Karpas-422 (cell line): ENCODE data around the gene SMYD1. TPM values are rescaled to one million over a fixed set of nuclear protein-coding genes. Genes with fewer than 3 reads are reported as not detected.

ENCODE experiments used
- DNase-seq: peaks from one replicate; pipeline ENCODE4 v3.0.0-alpha.2; 2015
- H2AFZ ChIP-seq: fragments of 200-600 bp; sonication (generic); 2 replicates; pipeline ENCODE4 v1.6.1; 2014; ENCODE audit warnings: antibody characterized with exemption, low read length, mixed read lengths
- H3K27ac ChIP-seq: fragments of 200-600 bp; sonication (generic); 2 replicates; pipeline ENCODE4 v1.5.1; 2014; ENCODE audit warnings: mild to moderate bottlenecking, low read length, moderate library complexity
- H3K27me3 ChIP-seq: fragments of 200-600 bp; sonication (generic); 2 replicates; pipeline ENCODE4 v1.6.1; 2014; ENCODE audit warnings: low read length, mixed read lengths
- H3K36me3 ChIP-seq: fragments of 200-600 bp; sonication (generic); 2 replicates; pipeline ENCODE4 v1.6.1; 2014; ENCODE audit warnings: low read length, mixed read lengths; ENCODE audit not compliant: insufficient read depth
- H3K4me1 ChIP-seq: fragments of 200-600 bp; sonication (generic); 2 replicates; pipeline ENCODE4 v1.6.1; 2014; ENCODE audit warnings: mild to moderate bottlenecking, low read length, mixed read lengths
- H3K4me2 ChIP-seq: fragments of 200-600 bp; sonication (generic); 2 replicates; pipeline ENCODE4 v1.6.1; 2014; ENCODE audit warnings: low read length, low read depth, mild to moderate bottlenecking; ENCODE audit not compliant: poor library complexity, severe bottlenecking
- H3K4me3 ChIP-seq: fragments of 200-600 bp; sonication (generic); 2 replicates; pipeline ENCODE4 v1.5.1; 2014; ENCODE audit warnings: mild to moderate bottlenecking, antibody characterized with exemption, low read length, mixed read lengths
- H3K79me2 ChIP-seq: fragments of 200-600 bp; sonication (generic); 2 replicates; pipeline ENCODE4 v1.6.1; 2014; ENCODE audit warnings: mild to moderate bottlenecking, low read length, mixed read lengths
- H3K9ac ChIP-seq: fragments of 200-600 bp; sonication (generic); 2 replicates; pipeline ENCODE4 v1.6.0; 2014; ENCODE audit warnings: low read length
- H3K9me2 ChIP-seq: fragments of 200-600 bp; sonication (generic), shearing (Covaris generic); replicated peaks from 2 replicates; pipeline ENCODE4 v1.6.0; 2014; ENCODE audit warnings: mild to moderate bottlenecking, low read length, moderate library complexity; ENCODE audit not compliant: insufficient read depth
- H3K9me3 ChIP-seq: fragments of 300-700, 200-600 bp; sonication (generic); 2 replicates; pipeline ENCODE4 v1.6.1; 2014; ENCODE audit warnings: low read length, mixed read lengths
- H4K20me1 ChIP-seq: fragments of 200-600 bp; sonication (generic); 2 replicates; pipeline ENCODE4 v1.6.1; 2014; ENCODE audit warnings: mild to moderate bottlenecking, antibody characterized with exemption, low read length, low read depth; ENCODE audit not compliant: insufficient read depth
- total RNA-seq: library from RNA; depleted of rRNA; stranded (reverse); fragments of >200 nt; shearing (Covaris generic); gene quantifications from 2 replicates; pipeline ENCODE4 v1.2.3, GENCODE V29; 2014; ENCODE audit warnings: low replicate concordance

The SMYD1 gene
- total RNA-seq, 1 experiment from 2014 or later: not detected

GRCh38 chr2:88127888-88128653 lies 60.4 kb downstream of the SMYD1 start, which contains the start of gene FABP1:
TSS of gene FABP1 (minus strand) at chr2:88128062. CDS start at chr2:88128017, 45 bp downstream.
- Histone ChIP-seq H3K4me3 (no peak within 1 kb of the TSS), H3K9me2 (no peaks in the 10 kb centered on the region), H3K27ac (no peak within 1 kb of the TSS), H3K36me3 (no peaks in the 10 kb centered on the region), H3K9ac (no peak within 1 kb of the TSS), H3K9me3 (no peaks in the 10 kb centered on the region), H3K79me2 (no peaks in the 10 kb centered on the region), H3K4me2 (no peak within 1 kb of the TSS), H3K4me1 (no peaks in the 10 kb centered on the region), H4K20me1 (no peaks in the 10 kb centered on the region), H2AFZ (no peak within 1 kb of the TSS), H3K27me3 (no peaks in the 10 kb centered on the region)
- no peak for DNase-seq

- H3K27ac ChIP-seq: no peak overlapping the region
- H3K27me3 ChIP-seq: no peaks in the 10 kb centered on the region
- no peaks in the 10 kb centered on the region for H3K9me2 ChIP-seq
- H3K79me2 ChIP-seq: no peaks in the 10 kb centered on the region
- no peak overlapping the region for H3K4me2 ChIP-seq
- H3K9ac ChIP-seq: no peak overlapping the region
- no peaks in the 10 kb centered on the region for H4K20me1 ChIP-seq
- no peak for DNase-seq
- H3K4me3 ChIP-seq: no peak overlapping the region
- no peaks in the 10 kb centered on the region for H3K9me3 ChIP-seq
- no peaks in the 10 kb centered on the region for H3K36me3 ChIP-seq
- no peak overlapping the region for H2AFZ ChIP-seq
- no peaks in the 10 kb centered on the region for H3K4me1 ChIP-seq
Measured at GRCh38 chr2:88128654-88129312, 61.2 kb downstream of the SMYD1 start.

- Histone ChIP-seq H3K36me3 (no peaks in the 10 kb centered on the region), H3K9me2 (no peaks in the 10 kb centered on the region), H3K4me1 (no peaks in the 10 kb centered on the region), H3K9ac (no peak overlapping the region), H3K79me2 (no peaks in the 10 kb centered on the region), H3K27ac (no peak overlapping the region), H3K4me3 (no peak overlapping the region), H2AFZ (no peak overlapping the region), H3K4me2 (no peak overlapping the region), H3K27me3 (no peaks in the 10 kb centered on the region), H4K20me1 (no peaks in the 10 kb centered on the region), H3K9me3 (no peaks in the 10 kb centered on the region)
- DNase-seq: no peak
Measured at GRCh38 chr2:88129313-88129959, 61.8 kb downstream of the SMYD1 start.

GRCh38 chr2:88131201-88131998 lies 63.8 kb downstream of the SMYD1 start:
- no peak overlapping the region for H3K9ac ChIP-seq

GRCh38 chr2:88131999-88132368 lies 64.4 kb downstream of the SMYD1 start:
- no peaks in the 10 kb centered on the region for H3K36me3 ChIP-seq
- H3K27ac ChIP-seq: no peak overlapping the region
- no peaks in the 10 kb centered on the region for H3K27me3 ChIP-seq
- no peak for DNase-seq
- H3K4me3 ChIP-seq: no peak overlapping the region
- H3K9me3 ChIP-seq: no peaks in the 10 kb centered on the region
- no peak overlapping the region for H3K4me2 ChIP-seq
- H3K9me2 ChIP-seq: no peaks in the 10 kb centered on the region
- H2AFZ ChIP-seq: no peak overlapping the region
- no peaks in the 10 kb centered on the region for H4K20me1 ChIP-seq
- H3K9ac ChIP-seq: no peak overlapping the region
- H3K79me2 ChIP-seq: no peaks in the 10 kb centered on the region
- no peaks in the 10 kb centered on the region for H3K4me1 ChIP-seq

More at GRCh38 chr2:88131201-88131998, 63.8 kb downstream of the SMYD1 start:
- Histone ChIP-seq H3K9me3 (no peaks in the 10 kb centered on the region), H3K27me3 (no peaks in the 10 kb centered on the region), H3K27ac (no peak overlapping the region), H3K79me2 (no peaks in the 10 kb centered on the region), H3K36me3 (no peaks in the 10 kb centered on the region), H3K4me2 (no peak overlapping the region), H2AFZ (no peak overlapping the region), H3K4me3 (no peak overlapping the region), H4K20me1 (no peaks in the 10 kb centered on the region), H3K9me2 (no peaks in the 10 kb centered on the region), H3K4me1 (no peaks in the 10 kb centered on the region)
- no peak for DNase-seq

- no peak overlapping the region for H3K9ac ChIP-seq
- no peak overlapping the region for H3K4me3 ChIP-seq
- no peaks in the 10 kb centered on the region for H3K27me3 ChIP-seq
- no peak overlapping the region for H3K27ac ChIP-seq
- no peaks in the 10 kb centered on the region for H3K36me3 ChIP-seq
- no peaks in the 10 kb centered on the region for H3K4me1 ChIP-seq
- no peak overlapping the region for H3K4me2 ChIP-seq
- DNase-seq: no peak
- H2AFZ ChIP-seq: no peak overlapping the region
- no peaks in the 10 kb centered on the region for H3K79me2 ChIP-seq
- H3K9me3 ChIP-seq: no peaks in the 10 kb centered on the region
- H4K20me1 ChIP-seq: no peaks in the 10 kb centered on the region
- no peaks in the 10 kb centered on the region for H3K9me2 ChIP-seq
Measured at GRCh38 chr2:88133875-88134274, 66.2 kb downstream of the SMYD1 start.

GRCh38 chr2:88136817-88137216 lies 69.2 kb downstream of the SMYD1 start:
- Histone ChIP-seq H3K9me3 (no peaks in the 10 kb centered on the region), H3K9ac (no peak overlapping the region), H2AFZ (no peak overlapping the region), H4K20me1 (no peaks in the 10 kb centered on the region), H3K4me3 (no peak overlapping the region), H3K4me2 (no peak overlapping the region), H3K9me2 (no peaks in the 10 kb centered on the region), H3K79me2 (no peaks in the 10 kb centered on the region), H3K36me3 (no peaks in the 10 kb centered on the region), H3K27me3 (no peaks in the 10 kb centered on the region), H3K27ac (no peak overlapping the region), H3K4me1 (no peaks in the 10 kb centered on the region)
- DNase-seq: no peak

GRCh38 chr2:88137833-88138232 lies 70.2 kb downstream of the SMYD1 start:
- no peaks in the 10 kb centered on the region for H4K20me1 ChIP-seq
- no peak overlapping the region for H3K27ac ChIP-seq
- H3K36me3 ChIP-seq: no peaks in the 10 kb centered on the region
- H3K79me2 ChIP-seq: no peaks in the 10 kb centered on the region
- no peaks in the 10 kb centered on the region for H3K9me2 ChIP-seq
- no peak overlapping the region for H3K4me3 ChIP-seq
- no peak overlapping the region for H2AFZ ChIP-seq
- no peak overlapping the region for H3K4me2 ChIP-seq
- no peaks in the 10 kb centered on the region for H3K9me3 ChIP-seq
- no peak for DNase-seq
- H3K4me1 ChIP-seq: no peaks in the 10 kb centered on the region
- no peak overlapping the region for H3K9ac ChIP-seq
- no peaks in the 10 kb centered on the region for H3K27me3 ChIP-seq
